Measurements from ENCODE around the gene PSMF1.

DNA sequence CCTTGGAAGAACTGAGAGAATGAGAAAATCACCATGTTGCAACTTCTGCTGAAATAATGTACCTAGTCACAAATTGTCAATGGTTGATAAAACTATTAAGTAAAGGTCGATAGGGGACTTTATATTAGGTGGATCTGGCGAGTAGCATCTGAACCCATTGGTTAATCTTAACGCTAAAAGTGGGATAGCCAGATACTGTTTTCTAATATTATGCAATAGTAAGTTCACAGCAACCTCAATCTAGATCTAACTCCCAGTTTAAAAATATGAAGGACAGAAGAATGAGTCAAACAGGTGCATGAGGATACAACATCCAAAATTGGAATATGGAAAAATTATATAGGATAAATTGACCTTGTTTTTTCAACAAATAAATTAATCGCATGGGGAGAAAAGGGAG is 18.8 kb downstream of the PSMF1 start:
- no peak for TF ChIP-seq POLR2A (IDR thresholded peaks at IDR 0.05; ENCODE audit: borderline replicate concordance, extremely low read depth, insufficient read depth, insufficient read length)
- TF ChIP-seq, protein P1, sequence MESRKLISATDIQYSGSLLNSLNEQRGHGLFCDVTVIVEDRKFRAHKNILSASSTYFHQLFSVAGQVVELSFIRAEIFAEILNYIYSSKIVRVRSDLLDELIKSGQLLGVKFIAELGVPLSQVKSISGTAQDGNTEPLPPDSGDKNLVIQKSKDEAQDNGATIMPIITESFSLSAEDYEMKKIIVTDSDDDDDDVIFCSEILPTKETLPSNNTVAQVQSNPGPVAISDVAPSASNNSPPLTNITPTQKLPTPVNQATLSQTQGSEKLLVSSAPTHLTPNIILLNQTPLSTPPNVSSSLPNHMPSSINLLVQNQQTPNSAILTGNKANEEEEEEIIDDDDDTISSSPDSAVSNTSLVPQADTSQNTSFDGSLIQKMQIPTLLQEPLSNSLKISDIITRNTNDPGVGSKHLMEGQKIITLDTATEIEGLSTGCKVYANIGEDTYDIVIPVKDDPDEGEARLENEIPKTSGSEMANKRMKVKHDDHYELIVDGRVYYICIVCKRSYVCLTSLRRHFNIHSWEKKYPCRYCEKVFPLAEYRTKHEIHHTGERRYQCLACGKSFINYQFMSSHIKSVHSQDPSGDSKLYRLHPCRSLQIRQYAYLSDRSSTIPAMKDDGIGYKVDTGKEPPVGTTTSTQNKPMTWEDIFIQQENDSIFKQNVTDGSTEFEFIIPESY (IDR thresholded peaks at IDR 0.05; ENCODE audit: extremely low read depth, insufficient replicate concordance, low read length), result no peak
